K562 (cell line): Measurements from ENCODE around the gene NF1.

ENCODE experiments used
- ARID1B ChIP-seq: fragments of 450-650 bp; IDR thresholded peaks from 2 replicates; pipeline ENCODE4 v1.6.1; 2016; ENCODE audit warnings: antibody characterized with exemption, mild to moderate bottlenecking, inconsistent platforms
- CHD2 ChIP-seq: IDR thresholded peaks from 2 replicates; pipeline ENCODE4 v1.6.1; 2011; ENCODE audit warnings: low read depth, low read length
- EZH2 ChIP-seq: IDR thresholded peaks from 2 replicates; pipeline ENCODE4 v1.6.1; 2012; ENCODE audit warnings: low read depth, mild to moderate bottlenecking, inconsistent platforms, low read length, borderline replicate concordance
- KAT7 ChIP-seq: sonication (generic); formaldehyde crosslinking; IDR thresholded peaks from 2 replicates; pipeline ENCODE4 v1.8.0; 2022; ENCODE audit warnings: missing genetic modification reagents, mild to moderate bottlenecking, borderline replicate concordance
- KLF6 ChIP-seq: fragments of 250-450 bp; sonication (Bioruptor Pico); IDR thresholded peaks from 2 replicates; pipeline ENCODE4 v1.4.0; 2020; ENCODE audit warnings: mild to moderate bottlenecking, moderate library complexity, borderline replicate concordance
- SIX5 ChIP-seq, 2 experiments: IDR thresholded peaks; 2 replicates each; pipeline ENCODE4 v1.6.1; 2011; ENCODE audit warnings: low read length in 2 of 2, borderline replicate concordance in 1 of 2, low read depth in 1 of 2, mild to moderate bottlenecking in 1 of 2, moderate library complexity in 1 of 2; ENCODE audit not compliant: insufficient read depth in 1 of 2
- STAT5B ChIP-seq: fragments of 250-450 bp; sonication (Bioruptor Pico); IDR thresholded peaks from 2 replicates; pipeline ENCODE4 v1.8.0; 2021; ENCODE audit warnings: mild to moderate bottlenecking, inconsistent platforms
- TF ChIP-seq, protein P1 (sequence below): sonication (generic); formaldehyde crosslinking; IDR thresholded peaks from 2 replicates; pipeline ENCODE4 v1.8.0; 2023; ENCODE audit warnings: missing genetic modification reagents, mild to moderate bottlenecking, borderline replicate concordance
- TF ChIP-seq, protein P2 (sequence below), 3 experiments: IDR thresholded peaks in 2 of 3; conservative IDR thresholded peaks in 1 of 3; 2 replicates each; pipeline ENCODE4 v1.5.1; 2011 to 2012; ENCODE audit warnings: low read length in 3 of 3, mild to moderate bottlenecking in 3 of 3, control low read depth in 2 of 3, improper control_type of control experiment in 1 of 3, inconsistent platforms in 1 of 3, low read depth in 1 of 3, mixed read lengths in 1 of 3, moderate library complexity in 1 of 3; ENCODE audit not compliant: insufficient read depth in 2 of 3

DNA sequence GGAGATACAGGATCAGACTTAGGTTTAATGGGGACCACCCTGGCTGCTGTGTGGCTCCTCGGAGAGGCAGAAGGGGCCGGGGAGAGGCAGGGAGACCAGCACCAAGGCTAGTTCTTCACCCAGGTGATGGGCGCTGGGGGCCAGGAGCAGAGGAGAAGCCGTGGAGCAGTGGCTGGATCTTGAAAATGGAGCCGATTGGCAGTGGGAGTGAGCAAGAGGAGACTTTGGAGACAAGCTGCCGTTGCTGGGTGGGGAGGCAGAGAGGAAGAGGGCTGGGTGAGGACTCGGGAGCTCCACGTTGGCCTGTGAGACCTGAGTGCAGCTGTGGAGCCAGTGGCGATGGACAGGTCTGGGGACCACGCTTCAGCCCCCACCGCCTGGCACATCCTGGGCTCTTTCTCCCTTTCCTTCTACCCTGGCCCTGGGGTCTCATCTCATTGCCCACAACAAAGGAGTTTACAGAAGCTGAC lies 305.7 kb downstream of the NF1 start:
- no peak for TF ChIP-seq EZH2
- TF ChIP-seq, protein P1, sequence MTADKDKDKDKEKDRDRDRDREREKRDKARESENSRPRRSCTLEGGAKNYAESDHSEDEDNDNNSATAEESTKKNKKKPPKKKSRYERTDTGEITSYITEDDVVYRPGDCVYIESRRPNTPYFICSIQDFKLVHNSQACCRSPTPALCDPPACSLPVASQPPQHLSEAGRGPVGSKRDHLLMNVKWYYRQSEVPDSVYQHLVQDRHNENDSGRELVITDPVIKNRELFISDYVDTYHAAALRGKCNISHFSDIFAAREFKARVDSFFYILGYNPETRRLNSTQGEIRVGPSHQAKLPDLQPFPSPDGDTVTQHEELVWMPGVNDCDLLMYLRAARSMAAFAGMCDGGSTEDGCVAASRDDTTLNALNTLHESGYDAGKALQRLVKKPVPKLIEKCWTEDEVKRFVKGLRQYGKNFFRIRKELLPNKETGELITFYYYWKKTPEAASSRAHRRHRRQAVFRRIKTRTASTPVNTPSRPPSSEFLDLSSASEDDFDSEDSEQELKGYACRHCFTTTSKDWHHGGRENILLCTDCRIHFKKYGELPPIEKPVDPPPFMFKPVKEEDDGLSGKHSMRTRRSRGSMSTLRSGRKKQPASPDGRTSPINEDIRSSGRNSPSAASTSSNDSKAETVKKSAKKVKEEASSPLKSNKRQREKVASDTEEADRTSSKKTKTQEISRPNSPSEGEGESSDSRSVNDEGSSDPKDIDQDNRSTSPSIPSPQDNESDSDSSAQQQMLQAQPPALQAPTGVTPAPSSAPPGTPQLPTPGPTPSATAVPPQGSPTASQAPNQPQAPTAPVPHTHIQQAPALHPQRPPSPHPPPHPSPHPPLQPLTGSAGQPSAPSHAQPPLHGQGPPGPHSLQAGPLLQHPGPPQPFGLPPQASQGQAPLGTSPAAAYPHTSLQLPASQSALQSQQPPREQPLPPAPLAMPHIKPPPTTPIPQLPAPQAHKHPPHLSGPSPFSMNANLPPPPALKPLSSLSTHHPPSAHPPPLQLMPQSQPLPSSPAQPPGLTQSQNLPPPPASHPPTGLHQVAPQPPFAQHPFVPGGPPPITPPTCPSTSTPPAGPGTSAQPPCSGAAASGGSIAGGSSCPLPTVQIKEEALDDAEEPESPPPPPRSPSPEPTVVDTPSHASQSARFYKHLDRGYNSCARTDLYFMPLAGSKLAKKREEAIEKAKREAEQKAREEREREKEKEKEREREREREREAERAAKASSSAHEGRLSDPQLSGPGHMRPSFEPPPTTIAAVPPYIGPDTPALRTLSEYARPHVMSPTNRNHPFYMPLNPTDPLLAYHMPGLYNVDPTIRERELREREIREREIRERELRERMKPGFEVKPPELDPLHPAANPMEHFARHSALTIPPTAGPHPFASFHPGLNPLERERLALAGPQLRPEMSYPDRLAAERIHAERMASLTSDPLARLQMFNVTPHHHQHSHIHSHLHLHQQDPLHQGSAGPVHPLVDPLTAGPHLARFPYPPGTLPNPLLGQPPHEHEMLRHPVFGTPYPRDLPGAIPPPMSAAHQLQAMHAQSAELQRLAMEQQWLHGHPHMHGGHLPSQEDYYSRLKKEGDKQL (CRISPR knock-in tag) = no peak
- no peak for TF ChIP-seq KAT7 (CRISPR knock-in tag)
- TF ChIP-seq, protein P2, sequence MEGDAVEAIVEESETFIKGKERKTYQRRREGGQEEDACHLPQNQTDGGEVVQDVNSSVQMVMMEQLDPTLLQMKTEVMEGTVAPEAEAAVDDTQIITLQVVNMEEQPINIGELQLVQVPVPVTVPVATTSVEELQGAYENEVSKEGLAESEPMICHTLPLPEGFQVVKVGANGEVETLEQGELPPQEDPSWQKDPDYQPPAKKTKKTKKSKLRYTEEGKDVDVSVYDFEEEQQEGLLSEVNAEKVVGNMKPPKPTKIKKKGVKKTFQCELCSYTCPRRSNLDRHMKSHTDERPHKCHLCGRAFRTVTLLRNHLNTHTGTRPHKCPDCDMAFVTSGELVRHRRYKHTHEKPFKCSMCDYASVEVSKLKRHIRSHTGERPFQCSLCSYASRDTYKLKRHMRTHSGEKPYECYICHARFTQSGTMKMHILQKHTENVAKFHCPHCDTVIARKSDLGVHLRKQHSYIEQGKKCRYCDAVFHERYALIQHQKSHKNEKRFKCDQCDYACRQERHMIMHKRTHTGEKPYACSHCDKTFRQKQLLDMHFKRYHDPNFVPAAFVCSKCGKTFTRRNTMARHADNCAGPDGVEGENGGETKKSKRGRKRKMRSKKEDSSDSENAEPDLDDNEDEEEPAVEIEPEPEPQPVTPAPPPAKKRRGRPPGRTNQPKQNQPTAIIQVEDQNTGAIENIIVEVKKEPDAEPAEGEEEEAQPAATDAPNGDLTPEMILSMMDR (IDR thresholded peaks at IDR 0.05 in 2 of 3, conservative IDR thresholded peaks at IDR 0.05 in 1 of 3; ENCODE audit: insufficient read depth in 2 of 3, low read depth in 1 of 3, low read length in 3 of 3) = no peak
- no peak for TF ChIP-seq SIX5 (IDR thresholded peaks at IDR 0.05; ENCODE audit: borderline replicate concordance in 1 of 2, insufficient read depth in 1 of 2, low read depth in 1 of 2, low read length in 2 of 2)
- no peak for TF ChIP-seq ARID1B
- no peak for TF ChIP-seq STAT5B
- no peak for TF ChIP-seq KLF6 (CRISPR knock-in tag)
- no peak for TF ChIP-seq CHD2
